NOMO-1 (cell line): ENCODE results near the gene SZT2.
"Not testable (repeated sequence)": the region's sequence is repeated elsewhere in the genome, so short reads cannot be mapped to it uniquely, and the experiment has no call there.

Source experiments
- DNase-seq, 2 experiments: peaks; one replicate each; lab custom pipeline; 2025; ENCODE audit not compliant: unreplicated experiment in 2 of 2; lab: John Stamatoyannopoulos, UW

The SZT2 gene

DNA sequence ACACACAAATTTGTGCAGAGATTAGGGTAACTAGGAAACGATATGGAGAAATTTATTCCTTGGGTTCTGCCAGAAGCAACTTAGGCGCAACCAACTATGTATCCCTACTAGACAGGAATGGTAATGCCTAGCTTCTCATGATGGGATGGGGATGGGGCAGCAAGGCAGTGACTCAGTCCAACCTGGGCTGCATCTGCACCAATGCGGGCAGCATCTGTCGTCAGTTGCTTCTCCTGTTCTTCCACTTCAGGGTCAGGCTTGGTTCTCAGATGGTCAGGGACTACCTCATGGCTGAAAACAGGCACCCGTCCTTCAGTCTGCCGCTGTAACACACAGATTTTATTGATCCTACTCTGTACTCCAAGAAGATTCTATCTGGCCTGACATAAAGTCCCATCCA, 3.0 kb upstream of the SZT2 start:
- DNase-seq, result no peak

DNA sequence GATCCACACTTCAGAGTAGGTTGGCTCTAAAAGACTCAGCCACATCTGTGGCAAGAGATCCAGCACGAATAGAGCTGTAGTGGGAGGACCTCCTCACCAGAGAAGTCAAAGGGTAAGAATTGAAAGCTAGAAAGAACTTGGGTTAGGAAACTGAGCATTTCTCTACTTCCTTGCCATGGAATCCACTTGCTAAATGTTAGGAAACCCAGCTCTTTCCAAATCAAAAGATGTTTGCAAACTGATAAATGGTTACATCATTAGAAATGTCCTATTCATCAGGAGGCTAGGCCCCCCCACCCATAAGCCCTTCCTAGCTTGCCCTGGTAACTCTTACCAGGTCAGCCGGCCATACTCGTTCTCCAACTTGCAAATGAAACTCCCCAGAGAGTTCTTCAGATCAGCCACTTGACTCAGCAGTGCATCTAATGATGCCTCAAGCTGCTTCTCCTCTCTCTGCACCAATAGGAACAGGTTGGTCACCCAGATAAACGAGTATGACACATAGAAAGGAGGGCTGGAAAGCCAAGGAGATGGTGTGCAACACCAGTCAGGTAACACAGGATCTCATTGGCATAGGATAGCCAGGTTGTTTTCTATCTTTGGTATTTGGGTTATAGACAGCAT, 1.6 kb upstream of the SZT2 start:
- no peak for DNase-seq

DNA sequence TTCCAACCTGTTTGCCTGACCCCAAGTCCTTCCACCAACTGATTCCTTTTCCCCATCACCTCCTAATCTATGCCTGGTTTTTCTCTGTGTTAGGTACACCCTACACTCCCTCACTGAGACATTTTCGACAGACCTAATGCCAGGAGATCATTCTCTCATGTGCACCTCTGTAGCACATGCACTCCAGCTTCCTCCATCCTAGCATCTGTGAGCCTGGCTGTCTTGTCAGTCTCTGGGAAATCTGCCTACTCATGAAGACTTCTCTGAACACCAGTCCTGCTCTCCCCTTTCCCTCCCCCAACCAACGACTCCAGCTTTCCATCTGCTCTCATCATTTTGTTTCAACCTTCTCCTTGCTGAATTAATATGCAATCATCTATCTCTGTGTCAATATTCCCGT, 1.1 kb upstream of the SZT2 start:
- no peak for DNase-seq

- no peak for DNase-seq
These were observed 3.0 kb downstream of the SZT2 start for GRCh38 chr1:43392702-43393101.

DNA sequence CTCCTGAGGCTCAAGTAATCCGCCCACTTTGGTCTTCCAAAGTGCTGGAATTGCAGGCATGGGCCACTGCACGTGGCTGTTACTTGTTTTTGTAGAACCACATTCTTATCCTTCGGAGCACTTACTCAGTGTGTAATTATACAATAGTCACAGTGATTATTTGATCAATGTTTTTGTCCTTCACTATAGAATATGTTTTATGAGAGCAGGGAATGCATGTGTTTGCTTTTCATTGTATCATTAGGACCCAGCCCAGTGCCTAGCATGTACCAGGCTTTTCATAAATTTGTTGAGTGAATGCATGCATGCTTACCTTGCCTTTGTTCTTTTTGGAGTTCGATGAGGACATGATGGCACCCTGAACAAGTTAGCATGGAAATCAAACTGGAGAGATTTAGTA, 5.8 kb downstream of the SZT2 start:
- DNase-seq, result no peak

DNA sequence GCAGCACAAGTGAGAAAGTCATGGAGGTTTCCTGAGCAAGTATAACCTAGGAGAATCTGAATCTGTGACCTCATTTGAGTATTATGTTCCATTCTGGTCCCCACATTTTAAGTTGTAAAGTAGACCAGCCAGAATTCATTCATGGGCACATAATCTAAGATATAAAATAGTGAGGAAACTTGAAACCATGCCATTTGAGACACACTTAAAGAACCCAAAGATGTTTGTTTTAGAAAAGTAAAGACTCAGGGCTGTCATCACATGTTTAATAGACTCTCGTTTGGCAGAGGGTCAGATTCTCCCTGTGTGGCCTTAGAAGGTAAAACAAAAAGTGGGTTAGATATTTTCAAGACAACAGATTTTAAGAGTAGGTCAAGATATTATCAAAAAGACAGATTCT, 6.4 kb downstream of the SZT2 start:
- DNase-seq, result no peak

DNA sequence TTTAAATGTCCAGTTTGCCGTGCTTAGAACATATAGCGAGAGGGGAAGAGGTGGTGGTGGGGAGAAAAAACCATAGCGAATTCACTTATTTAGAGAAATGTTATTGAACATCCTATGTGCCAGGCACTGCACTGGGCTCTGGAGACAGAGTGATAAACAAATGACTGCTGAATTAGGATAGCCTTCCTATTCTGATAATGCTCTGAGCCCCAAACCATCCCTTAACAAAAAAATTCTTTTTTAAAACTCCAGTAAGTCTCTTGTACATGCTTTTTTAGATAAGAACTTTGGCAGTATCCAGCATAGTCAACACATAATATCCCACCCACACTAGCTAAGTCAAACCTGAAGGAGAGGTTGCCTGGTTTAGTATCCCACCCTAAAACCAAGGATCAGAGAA, 8.5 kb downstream of the SZT2 start:
- no peak for DNase-seq

DNA sequence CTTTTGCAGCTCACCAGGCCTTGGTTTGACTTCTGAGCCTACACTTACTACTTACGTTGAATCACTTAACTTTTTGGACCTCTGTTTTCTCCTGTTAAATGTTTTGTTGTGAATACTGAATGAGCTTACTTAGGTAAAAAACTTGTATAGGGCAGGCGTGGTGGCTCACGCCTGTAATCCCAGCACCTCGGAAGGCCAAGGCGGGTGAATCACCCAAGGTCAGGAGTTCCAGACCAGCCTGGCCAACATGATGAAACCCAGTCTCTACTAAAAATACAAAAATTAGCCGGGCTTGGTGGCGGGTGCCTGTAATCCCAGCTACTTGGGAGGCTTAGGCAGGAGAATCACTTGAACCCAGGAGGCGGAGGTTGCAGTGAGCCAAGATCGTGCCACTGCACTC, 10.7 kb downstream of the SZT2 start:
- not testable (repeated sequence) for DNase-seq

GRCh38 chr1:43402089-43402865, 12.6 kb downstream of the SZT2 start:
- DNase-seq, result no peak

DNA sequence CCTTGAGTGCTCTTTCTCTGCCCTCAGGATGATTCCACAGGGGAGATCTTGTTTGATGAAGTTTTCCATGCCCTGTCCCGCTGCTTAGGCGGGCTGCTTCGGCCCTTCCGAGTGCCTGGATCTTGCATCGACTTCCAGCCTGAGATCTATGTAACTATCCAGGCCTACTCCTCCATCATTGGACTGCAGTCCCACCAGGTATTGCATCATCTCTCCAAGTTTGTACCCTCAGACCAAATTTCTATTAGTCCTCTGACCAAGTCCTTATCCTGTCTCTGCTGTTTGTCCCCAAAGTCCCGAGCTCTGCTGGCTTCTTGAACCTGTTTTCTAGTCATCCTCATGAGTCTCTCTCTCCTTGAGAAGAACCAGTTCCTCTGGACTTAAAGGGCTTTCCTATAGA, 14.7 kb downstream of the SZT2 start:
- no peak for DNase-seq

- no peak for DNase-seq
These were observed 15.6 kb downstream of the SZT2 start for GRCh38 chr1:43405219-43405875.

DNA sequence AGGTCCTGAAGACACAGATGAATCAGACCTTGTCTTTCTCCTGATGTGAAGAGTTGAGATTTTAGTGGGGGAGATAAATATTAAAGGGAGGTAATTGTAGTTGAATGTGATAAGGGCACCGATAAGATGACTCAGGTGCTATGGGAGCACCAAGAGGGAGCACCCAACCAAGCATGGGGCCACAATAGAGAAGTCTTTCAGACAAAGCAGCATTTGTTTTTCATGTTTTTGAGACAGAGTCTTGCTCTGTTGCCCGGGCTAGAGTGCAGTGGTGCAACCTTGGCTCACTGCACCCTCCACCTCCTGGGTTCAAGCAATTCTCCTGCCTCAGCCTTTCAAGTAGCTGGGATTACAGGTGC, 16.2 kb downstream of the SZT2 start:
- DNase-seq, result no peak

- DNase-seq, result no peak
These were observed 20.9 kb downstream of the SZT2 start for GRCh38 chr1:43410571-43410970.

DNA sequence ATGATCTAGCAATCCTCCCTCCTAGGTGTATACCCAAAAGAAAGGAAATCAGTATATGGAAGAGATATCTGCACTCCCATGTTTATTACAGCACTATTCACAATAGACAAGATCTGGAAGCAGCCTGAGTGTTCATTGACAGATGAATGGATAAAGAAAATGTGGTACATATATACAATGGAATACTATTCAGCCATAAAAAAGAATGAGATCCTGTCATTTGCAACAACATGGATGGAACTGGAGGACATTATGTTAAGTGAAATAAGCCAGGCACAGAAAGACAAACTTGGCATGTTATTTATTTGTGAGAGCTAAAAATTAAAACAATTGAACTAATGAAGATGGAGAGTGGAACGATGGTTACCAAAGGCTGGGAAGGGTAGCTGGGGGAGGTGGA, 23.7 kb downstream of the SZT2 start:
- DNase-seq, result not testable (repeated sequence)

DNA sequence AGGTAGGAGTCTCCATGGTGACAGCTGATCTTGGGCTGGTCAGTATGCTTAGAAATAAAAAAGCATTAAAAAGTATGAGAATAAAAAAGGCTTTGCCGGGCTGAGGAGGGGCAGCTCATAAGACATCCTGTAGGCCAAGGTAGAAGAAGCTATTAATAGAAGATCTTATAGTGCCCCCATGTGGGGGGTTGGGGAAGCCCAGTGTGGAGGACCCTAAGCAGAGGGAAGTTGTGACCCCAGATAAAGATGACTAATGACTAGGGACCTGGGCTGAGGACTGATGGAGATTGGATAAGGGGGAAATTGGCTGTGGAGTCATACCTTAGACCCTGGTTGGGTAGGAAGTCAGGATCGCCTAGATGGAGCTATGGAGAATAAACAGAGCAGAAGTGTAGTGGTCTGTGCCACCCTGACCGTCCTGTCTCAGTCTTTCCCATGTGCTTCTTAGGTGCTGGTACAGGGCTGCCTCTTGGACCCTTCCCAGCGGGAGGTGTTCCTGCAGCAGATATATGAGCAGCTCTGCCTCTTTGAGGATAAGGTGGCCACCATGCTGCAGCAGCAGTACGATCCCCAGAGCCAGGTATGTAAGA, 25.0 kb downstream of the SZT2 start:
- DNase-seq, result peak; percentile 28 to 48

DNA sequence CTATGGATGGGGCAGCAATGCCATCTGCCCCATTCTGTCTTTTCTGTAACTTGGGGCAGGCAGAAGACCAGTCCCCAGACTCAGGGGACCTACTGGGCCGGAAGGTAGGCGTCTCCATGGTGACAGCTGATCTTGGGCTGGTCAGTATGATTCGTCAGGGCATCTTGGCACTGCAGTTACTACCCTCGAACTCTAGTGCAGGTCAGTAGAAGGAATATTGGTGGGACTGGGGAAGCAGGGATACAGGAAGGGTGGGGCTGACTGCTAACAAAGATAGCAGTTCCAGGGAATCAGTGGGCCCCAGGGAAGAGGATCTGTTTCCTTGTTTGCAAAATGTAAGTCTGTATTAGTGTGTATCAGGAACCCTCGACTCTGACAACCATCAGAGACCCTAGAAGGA, 26.2 kb downstream of the SZT2 start:
- no peak for DNase-seq

DNA sequence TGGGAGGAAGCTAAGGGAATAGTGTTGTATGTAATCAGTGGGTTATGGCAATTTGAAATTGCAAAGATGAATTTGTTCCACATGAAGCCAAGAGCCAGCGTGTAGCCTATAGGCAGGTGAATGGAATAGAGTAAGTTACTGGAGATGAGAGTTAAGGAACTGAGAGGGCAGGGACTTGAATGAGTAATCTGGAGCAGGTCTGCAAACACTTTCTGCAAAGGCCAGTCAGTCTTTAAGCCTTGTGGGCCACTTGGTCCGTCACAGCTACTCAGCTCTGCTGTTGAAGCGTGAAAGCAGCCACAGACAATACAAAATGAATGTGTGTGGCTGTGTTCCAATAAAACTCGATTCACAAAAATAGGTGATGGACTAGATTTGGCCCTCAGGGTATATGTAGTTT, 29.2 kb downstream of the SZT2 start:
- DNase-seq, result no peak

- DNase-seq, result no peak
These were observed 30.1 kb downstream of the SZT2 start for GRCh38 chr1:43419627-43420425.

- no peak for DNase-seq
These were observed 31.2 kb downstream of the SZT2 start for GRCh38 chr1:43420874-43421273.

- no peak for DNase-seq
These were observed 31.7 kb downstream of the SZT2 start for GRCh38 chr1:43421396-43421795.
